Heart left ventricle (tissue), 13 donors: Measurements from ENCODE around the gene C12orf76.

ENCODE experiments used
- POLR2A ChIP-seq, 2 donors: fragments of 450-650 bp; IDR thresholded peaks; one replicate each; pipeline ENCODE4 v1.6.1; 2017; ENCODE audit warnings: antibody characterized with exemption in 2 of 2, mild to moderate bottlenecking in 2 of 2, moderate library complexity in 2 of 2
- TF ChIP-seq, protein P1 (sequence below), 12 donors: fragments of 200-600 bp; sonication (generic) in 4 of 12; IDR thresholded peaks; one replicate each; pipeline versions ENCODE4 v1.5.0 to v1.8.0; 2018 to 2022; ENCODE audit warnings: antibody characterized with exemption in 12 of 12, mild to moderate bottlenecking in 5 of 12
- donor health status: ischemic (EF 13 %, LVEDD 7.1; RV severe dilation, severe dysfunction).
- donor health status: DM: no; HTN: yes; CAD: no.
- donor health status: DM: no; HTN: no; CAD: no.
- donor health status: ischemic (EF 25% LVEDD 6.9; RV normal size, moderate dysfunction).
- donor health status: ischemic (EF 25% LVEDD 5.7; RV mildly dilated, moderate dysfunction).
- donor health status: ischemic (EF 35%, LVEDD 5.7; RV mildly dilated, moderate dysfunction).
- donor health status: nonischemic (EF 11% LVEDD 7.7; RV severe dilation, severe dysfunction).
- donor health status: DM: yes; HTN: yes; CAD: no.
- donor health status: PGD.
- donor health status: ischemic (EF 29% LVEDD 5.4; RV normal size, mild dysfunction).
- donor health status: nonischemic (EF 23%, LVEDD 6.1; RV moderate dilation, normal function).

DNA sequence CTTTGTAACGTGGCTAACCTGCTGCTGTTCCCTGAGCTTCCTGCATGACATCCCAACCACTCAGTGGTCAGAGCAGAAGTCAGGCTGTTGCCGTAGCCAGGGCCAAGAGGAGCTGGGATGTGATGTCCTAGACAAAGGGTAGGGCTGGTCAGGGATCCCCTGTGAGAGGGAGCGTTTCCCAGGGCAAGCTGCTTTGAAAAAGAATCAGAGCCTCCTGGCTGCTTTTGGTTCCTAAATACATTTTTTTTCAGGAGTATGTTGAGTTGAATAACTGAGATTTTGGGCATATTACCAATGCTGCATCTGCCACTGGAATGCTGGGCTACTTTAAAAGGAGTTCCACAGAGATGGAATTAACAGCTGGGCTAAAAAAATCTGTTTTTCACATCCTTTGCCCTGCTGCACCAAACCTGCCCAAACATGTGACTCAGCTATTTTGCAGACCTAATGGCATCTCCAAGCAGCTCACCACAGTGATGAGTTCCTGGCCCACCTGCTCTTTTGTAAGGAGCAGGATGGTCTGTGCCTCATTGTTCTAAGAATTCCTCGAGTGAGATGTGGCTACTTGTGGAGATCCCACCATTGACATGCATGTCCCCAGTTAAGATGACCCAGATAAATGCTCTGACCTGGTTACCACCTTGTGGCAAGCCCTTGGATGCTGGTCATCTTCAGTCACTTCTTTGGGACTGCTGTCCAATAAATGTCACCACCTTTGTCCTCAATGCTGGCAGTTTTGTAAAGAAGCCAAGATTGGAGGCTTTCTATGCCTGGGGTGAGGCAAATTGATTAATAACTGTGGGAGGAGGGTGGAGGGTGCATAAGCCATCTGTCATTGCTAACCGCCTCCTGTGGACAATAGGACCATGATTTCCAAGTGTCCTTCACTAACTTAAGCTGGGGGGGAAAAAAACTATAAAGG, 25.0 kb downstream of the C12orf76 start:
- TF ChIP-seq, protein P1, sequence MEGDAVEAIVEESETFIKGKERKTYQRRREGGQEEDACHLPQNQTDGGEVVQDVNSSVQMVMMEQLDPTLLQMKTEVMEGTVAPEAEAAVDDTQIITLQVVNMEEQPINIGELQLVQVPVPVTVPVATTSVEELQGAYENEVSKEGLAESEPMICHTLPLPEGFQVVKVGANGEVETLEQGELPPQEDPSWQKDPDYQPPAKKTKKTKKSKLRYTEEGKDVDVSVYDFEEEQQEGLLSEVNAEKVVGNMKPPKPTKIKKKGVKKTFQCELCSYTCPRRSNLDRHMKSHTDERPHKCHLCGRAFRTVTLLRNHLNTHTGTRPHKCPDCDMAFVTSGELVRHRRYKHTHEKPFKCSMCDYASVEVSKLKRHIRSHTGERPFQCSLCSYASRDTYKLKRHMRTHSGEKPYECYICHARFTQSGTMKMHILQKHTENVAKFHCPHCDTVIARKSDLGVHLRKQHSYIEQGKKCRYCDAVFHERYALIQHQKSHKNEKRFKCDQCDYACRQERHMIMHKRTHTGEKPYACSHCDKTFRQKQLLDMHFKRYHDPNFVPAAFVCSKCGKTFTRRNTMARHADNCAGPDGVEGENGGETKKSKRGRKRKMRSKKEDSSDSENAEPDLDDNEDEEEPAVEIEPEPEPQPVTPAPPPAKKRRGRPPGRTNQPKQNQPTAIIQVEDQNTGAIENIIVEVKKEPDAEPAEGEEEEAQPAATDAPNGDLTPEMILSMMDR (IDR thresholded peaks at IDR 0.05): no peak
- TF ChIP-seq POLR2A (IDR thresholded peaks at IDR 0.05): no peak
